Ectodermal cell (in vitro differentiated cells): ENCODE results near the gene TANK.
A peak's percentile ranks its signal among the peaks of the same experiment; 100 is the strongest.
"Not testable (repeated sequence)": the region's sequence is repeated elsewhere in the genome, so short reads cannot be mapped to it uniquely, and the experiment has no call there.

Experiments
- H3K27ac ChIP-seq: 2 replicates; pipeline ENCODE4 v1.7.0; 2013; ENCODE audit warnings: mild to moderate bottlenecking, low read depth, low read length; ENCODE audit not compliant: insufficient read depth, poor library complexity, severe bottlenecking
- H3K27me3 ChIP-seq: 2 replicates; pipeline ENCODE4 v1.7.0; 2013; ENCODE audit warnings: mild to moderate bottlenecking, low read length; ENCODE audit not compliant: insufficient read depth, control insufficient read depth, poor library complexity, severe bottlenecking
- H3K36me3 ChIP-seq: one replicate; pipeline ENCODE4 v1.7.0; 2013; ENCODE audit warnings: low read length; ENCODE audit not compliant: control insufficient read depth, insufficient read depth
- H3K4me1 ChIP-seq: one replicate; pipeline ENCODE4 v1.7.0; 2013; ENCODE audit warnings: low read length; ENCODE audit not compliant: control insufficient read depth, insufficient read depth
- H3K4me3 ChIP-seq: 2 replicates; pipeline ENCODE4 v1.7.0; 2013; ENCODE audit warnings: low read depth, low read length, control low read depth; ENCODE audit not compliant: insufficient read depth
- H3K9me3 ChIP-seq: 2 replicates; pipeline ENCODE4 v1.7.0; 2013; ENCODE audit warnings: mild to moderate bottlenecking, low read length, moderate library complexity; ENCODE audit not compliant: control insufficient read depth
- WGBS, 2 experiments: methylation state at CpG; one replicate each; pipeline ENCODE4 v1.1.7; 2013; ENCODE audit warnings: missing lambda C conversion rate in 2 of 2; 5-methylcytosine and 5-hydroxymethylcytosine counted together

The TANK gene

GRCh38 chr2:161239326-161240109, 79.3 kb downstream of the TANK start:
- H3K4me1 ChIP-seq, result peaks cover 28% of the 10 kb centered on the region
- no peaks in the 10 kb centered on the region for H3K9me3 ChIP-seq
- 4 to 5% methylated on average over 47 of the region's 47 CpGs for WGBS, 2 experiments
- H3K36me3 ChIP-seq, result no peaks in the 10 kb centered on the region
- peaks cover 45% of the 10 kb centered on the region for H3K27me3 ChIP-seq
- H3K27ac ChIP-seq, result peak overlapping the region; percentile 81
- peak overlapping the region; percentile 42 for H3K4me3 ChIP-seq

- Histone ChIP-seq H3K27ac (no peak overlapping the region), H3K27me3 (peaks cover 52% of the 10 kb centered on the region), H3K4me3 (no peak overlapping the region), H3K36me3 (no peaks in the 10 kb centered on the region), H3K9me3 (no peaks in the 10 kb centered on the region), H3K4me1 (peaks cover 40% of the 10 kb centered on the region)
- WGBS, 2 experiments, result 67 to 69% methylated on average over 1 of the region's 1 CpG
Measured at GRCh38 chr2:161241894-161242293, 81.7 kb downstream of the TANK start.

GRCh38 chr2:161243312-161243711, 83.1 kb downstream of the TANK start:
- H3K4me1 ChIP-seq, result peaks cover 39% of the 10 kb centered on the region
- no peaks in the 10 kb centered on the region for H3K9me3 ChIP-seq
- peaks cover 39% of the 10 kb centered on the region for H3K27me3 ChIP-seq
- H3K36me3 ChIP-seq, result no peaks in the 10 kb centered on the region
- no peak overlapping the region for H3K4me3 ChIP-seq
- no peak overlapping the region for H3K27ac ChIP-seq
- 48% methylated on average over 3 of the region's 3 CpGs for WGBS, 2 experiments

GRCh38 chr2:161243905-161244304, 83.7 kb downstream of the TANK start:
- 57 to 60% methylated on average over 5 of the region's 5 CpGs for WGBS, 2 experiments
- Histone ChIP-seq H3K9me3 (no peaks in the 10 kb centered on the region), H3K27me3 (peaks cover 39% of the 10 kb centered on the region), H3K36me3 (no peaks in the 10 kb centered on the region), H3K27ac (no peak overlapping the region), H3K4me1 (peaks cover 39% of the 10 kb centered on the region), H3K4me3 (no peak overlapping the region)

GRCh38 chr2:161244387-161245260, 84.4 kb downstream of the TANK start:
- Histone ChIP-seq H3K4me1 (peaks cover 39% of the 10 kb centered on the region), H3K27me3 (peaks cover 39% of the 10 kb centered on the region), H3K4me3 (peak overlapping the region; percentile 37)
- H3K36me3 ChIP-seq, H3K9me3 ChIP-seq, H3K27ac ChIP-seq: not testable (repeated sequence)
- 10 to 13% methylated on average over 29 to 35 of the region's 53 CpGs for WGBS, 2 experiments

GRCh38 chr2:161245261-161245553, 85.0 kb downstream of the TANK start:
- no peak overlapping the region for H3K27ac ChIP-seq
- H3K4me1 ChIP-seq, result peaks cover 36% of the 10 kb centered on the region
- H3K4me3 ChIP-seq, result peak overlapping the region; percentile 37
- peaks cover 38% of the 10 kb centered on the region for H3K27me3 ChIP-seq
- H3K9me3 ChIP-seq, result no peaks in the 10 kb centered on the region
- 23 to 27% methylated on average over 4 of the region's 5 CpGs for WGBS, 2 experiments
- no peaks in the 10 kb centered on the region for H3K36me3 ChIP-seq

GRCh38 chr2:161245671-161246070, 85.4 kb downstream of the TANK start:
- 73 to 74% methylated on average over 2 of the region's 2 CpGs for WGBS, 2 experiments
- Histone ChIP-seq H3K27ac (no peak overlapping the region), H3K36me3 (no peaks in the 10 kb centered on the region), H3K9me3 (no peaks in the 10 kb centered on the region), H3K4me3 (no peak overlapping the region), H3K27me3 (peaks cover 33% of the 10 kb centered on the region), H3K4me1 (peaks cover 31% of the 10 kb centered on the region)

- no peak overlapping the region for H3K27ac ChIP-seq
- H3K9me3 ChIP-seq, result no peaks in the 10 kb centered on the region
- H3K4me3 ChIP-seq, result no peak overlapping the region
- H3K4me1 ChIP-seq, result peaks cover 31% of the 10 kb centered on the region
- peaks cover 27% of the 10 kb centered on the region for H3K27me3 ChIP-seq
- WGBS, 2 experiments, result 38 to 49% methylated on average over 5 of the region's 5 CpGs
- H3K36me3 ChIP-seq, result no peaks in the 10 kb centered on the region
Measured at GRCh38 chr2:161246281-161246680, 86.1 kb downstream of the TANK start.

- no peaks in the 10 kb centered on the region for H3K9me3 ChIP-seq
- no peak overlapping the region for H3K4me3 ChIP-seq
- H3K36me3 ChIP-seq, result no peaks in the 10 kb centered on the region
- H3K4me1 ChIP-seq, result peaks cover 12% of the 10 kb centered on the region
- no peak overlapping the region for H3K27ac ChIP-seq
- 7 to 8% methylated on average over 1 to 2 of the region's 2 CpGs for WGBS, 2 experiments
- no peaks in the 10 kb centered on the region for H3K27me3 ChIP-seq
Measured at GRCh38 chr2:161250864-161251436, 90.7 kb downstream of the TANK start.
